Kidney epithelial cell (primary cell): ENCODE measurements around the gene FOXO6. TPM values are rescaled to one million over a fixed set of nuclear protein-coding genes. Genes with fewer than 3 reads are reported as not detected.
"Not testable (repeated sequence)": the region's sequence is repeated elsewhere in the genome, so short reads cannot be mapped to it uniquely, and the experiment has no call there.

Experiments used
- DNase-seq: peaks from one replicate; pipeline ENCODE4 v3.0.0-alpha.2; 2010; ENCODE audit warnings: low read depth
- H3K27me3 ChIP-seq: 2 replicates; pipeline ENCODE4 v1.6.0; 2011; ENCODE audit warnings: low read length; ENCODE audit not compliant: control insufficient read depth, insufficient read depth
- H3K36me3 ChIP-seq: 2 replicates; pipeline ENCODE4 v1.5.1; 2011; ENCODE audit warnings: low read length; ENCODE audit not compliant: control insufficient read depth, insufficient read depth
- H3K4me3 ChIP-seq: 2 replicates; pipeline ENCODE4 v1.5.1; 2011; ENCODE audit warnings: low read depth, mild to moderate bottlenecking, control low read depth, low read length
- total RNA-seq: library from RNA; depleted of rRNA; stranded (reverse); fragments of >200 nt; gene quantifications from 2 replicates; pipeline ENCODE4 v1.2.3, GENCODE V29; 2015
- TF ChIP-seq, protein P1 (sequence below): IDR thresholded peaks from 2 replicates; pipeline ENCODE4 v1.5.1; 2011; ENCODE audit warnings: mild to moderate bottlenecking, moderate library complexity, low read length, control low read depth, inconsistent platforms; ENCODE audit not compliant: insufficient read depth, poor library complexity, severe bottlenecking

FOXO6 gene
- total RNA-seq, 1 donor from 2014 or later: 0.67 TPM

DNA sequence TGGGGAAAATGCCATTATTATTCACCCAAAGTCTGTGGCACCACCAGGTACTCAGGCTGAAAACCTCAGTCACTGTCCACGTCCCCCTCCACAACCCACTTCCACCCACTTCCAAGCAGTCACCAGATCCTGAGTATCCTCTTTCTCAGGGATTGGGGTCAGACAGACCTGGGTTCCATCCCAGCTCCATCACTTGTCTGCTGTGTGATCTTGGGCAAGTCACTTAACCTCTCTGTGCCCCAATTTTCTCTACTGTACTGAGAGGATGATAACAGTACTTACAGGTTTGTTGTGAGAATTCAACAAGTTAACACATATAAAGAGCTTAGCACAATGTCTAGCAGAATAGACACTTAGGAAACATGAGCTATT is 29.7 kb upstream of the FOXO6 start:
- Histone ChIP-seq H3K27me3 (no peaks in the 10 kb centered on the region), H3K36me3 (no peaks in the 10 kb centered on the region), H3K4me3 (no peak overlapping the region)
- no peak for DNase-seq
- TF ChIP-seq, protein P1, sequence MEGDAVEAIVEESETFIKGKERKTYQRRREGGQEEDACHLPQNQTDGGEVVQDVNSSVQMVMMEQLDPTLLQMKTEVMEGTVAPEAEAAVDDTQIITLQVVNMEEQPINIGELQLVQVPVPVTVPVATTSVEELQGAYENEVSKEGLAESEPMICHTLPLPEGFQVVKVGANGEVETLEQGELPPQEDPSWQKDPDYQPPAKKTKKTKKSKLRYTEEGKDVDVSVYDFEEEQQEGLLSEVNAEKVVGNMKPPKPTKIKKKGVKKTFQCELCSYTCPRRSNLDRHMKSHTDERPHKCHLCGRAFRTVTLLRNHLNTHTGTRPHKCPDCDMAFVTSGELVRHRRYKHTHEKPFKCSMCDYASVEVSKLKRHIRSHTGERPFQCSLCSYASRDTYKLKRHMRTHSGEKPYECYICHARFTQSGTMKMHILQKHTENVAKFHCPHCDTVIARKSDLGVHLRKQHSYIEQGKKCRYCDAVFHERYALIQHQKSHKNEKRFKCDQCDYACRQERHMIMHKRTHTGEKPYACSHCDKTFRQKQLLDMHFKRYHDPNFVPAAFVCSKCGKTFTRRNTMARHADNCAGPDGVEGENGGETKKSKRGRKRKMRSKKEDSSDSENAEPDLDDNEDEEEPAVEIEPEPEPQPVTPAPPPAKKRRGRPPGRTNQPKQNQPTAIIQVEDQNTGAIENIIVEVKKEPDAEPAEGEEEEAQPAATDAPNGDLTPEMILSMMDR: no peak

DNA sequence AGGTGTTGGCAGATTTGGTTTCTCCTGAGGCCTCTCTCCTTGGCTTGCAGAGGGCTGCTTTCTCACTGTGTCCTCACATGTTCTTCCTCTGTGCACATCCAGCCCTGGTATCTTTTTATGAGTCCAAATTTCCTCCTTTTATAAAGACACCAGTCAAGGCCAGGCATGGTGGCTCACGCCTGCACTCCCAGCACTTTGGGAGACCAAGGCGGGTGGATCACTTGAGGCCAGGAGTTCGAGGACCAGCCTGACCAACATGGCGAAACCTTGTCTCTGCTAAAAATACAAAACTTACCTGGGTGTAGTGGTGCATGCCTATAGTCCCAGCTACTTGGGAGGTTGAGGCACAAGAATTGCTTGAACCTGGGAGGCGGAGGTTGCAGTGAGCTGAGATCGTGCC is 29.1 kb upstream of the FOXO6 start:
- not testable (repeated sequence) for H3K4me3 ChIP-seq, DNase-seq, H3K27me3 ChIP-seq, H3K36me3 ChIP-seq

DNA sequence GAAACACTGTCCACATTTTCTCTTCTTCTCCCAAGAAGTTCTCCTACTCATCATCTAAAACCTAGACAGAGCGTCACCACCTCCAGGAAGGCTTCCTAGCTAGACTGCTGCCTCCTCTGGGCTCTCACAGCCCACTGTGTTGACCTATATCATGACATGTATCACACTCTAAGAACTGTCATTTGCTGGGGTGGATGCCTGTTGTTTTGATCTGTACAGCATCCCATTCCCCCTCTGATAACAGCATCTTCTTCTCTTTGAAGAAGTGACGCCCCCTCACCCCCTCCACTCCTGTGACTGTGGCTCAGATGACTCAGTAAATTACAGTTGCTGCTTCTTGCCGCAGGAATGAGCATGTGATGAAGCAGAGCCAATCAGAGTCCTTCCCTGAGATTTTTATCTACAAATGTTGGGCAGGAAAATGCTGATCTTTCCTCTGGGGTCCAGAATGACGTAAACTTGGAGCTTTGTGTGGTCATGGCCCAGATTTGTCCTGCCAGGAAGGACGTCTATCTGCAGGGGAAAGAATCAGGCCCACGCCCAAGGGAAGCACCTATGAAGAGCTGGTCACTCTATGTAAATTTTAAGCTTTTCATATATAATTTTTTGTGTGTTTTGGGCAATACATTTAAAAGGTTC is 28.0 kb upstream of the FOXO6 start:
- Histone ChIP-seq H3K4me3 (no peak overlapping the region), H3K27me3 (no peaks in the 10 kb centered on the region), H3K36me3 (no peaks in the 10 kb centered on the region)
- no peak for DNase-seq
- TF ChIP-seq, protein P1: no peak

DNA sequence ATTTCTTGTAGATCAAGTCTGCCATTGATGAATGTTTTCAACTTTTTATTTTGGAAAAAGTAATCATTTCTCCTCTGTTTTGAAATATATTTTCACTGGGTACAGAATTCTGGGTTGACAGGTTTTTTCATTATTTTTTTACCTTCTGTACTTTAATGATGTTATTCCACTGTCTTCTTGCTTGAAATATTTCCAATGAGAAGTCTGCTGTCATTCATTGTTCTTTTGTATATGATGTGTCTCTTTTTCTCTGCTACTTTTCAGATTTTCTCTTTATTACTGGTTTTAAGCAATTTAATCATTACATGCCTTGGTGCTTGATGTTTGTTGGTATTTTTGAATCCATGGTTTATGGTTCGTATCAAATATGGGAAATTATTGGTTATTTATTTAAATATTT is 22.4 kb upstream of the FOXO6 start:
- DNase-seq: no peak
- H3K27me3 ChIP-seq: no peaks in the 10 kb centered on the region
- no peaks in the 10 kb centered on the region for H3K36me3 ChIP-seq
- H3K4me3 ChIP-seq: no peak overlapping the region
- TF ChIP-seq, protein P1: no peak

DNA sequence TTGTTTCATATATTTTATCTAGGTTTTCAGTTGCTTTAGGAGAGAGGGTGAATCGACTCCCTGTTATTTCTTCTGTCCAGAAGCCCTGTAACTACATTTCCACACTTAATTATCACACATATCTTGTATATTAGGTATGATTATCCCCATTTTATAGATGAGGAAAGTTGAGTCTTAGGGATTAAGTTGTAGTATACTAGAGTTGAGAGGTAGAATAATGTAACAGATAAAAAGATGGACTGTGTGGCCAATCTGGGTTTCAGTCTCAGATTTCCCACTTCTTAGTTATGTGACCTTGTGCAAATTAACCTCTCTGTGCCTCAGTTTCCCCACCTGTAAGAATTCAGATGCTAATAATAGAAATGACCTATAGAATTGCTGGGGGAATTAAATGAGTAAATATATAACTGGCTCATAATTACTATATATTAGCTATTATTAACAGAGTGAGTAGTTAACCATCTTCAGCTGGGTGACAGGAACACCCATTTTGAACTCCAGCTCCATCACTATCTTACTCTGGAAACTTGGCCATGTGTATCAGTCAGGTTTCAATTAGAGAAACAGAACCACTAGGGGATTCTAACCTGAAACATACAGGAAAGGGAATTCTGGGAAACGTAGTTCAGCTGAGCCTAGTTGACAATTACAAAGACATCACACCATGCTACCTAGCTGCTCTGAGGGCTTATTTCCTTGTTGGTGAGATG is 20.4 kb upstream of the FOXO6 start:
- TF ChIP-seq, protein P1: no peak
- no peak for DNase-seq
- Histone ChIP-seq H3K27me3 (no peaks in the 10 kb centered on the region), H3K36me3 (no peaks in the 10 kb centered on the region), H3K4me3 (no peak overlapping the region)

DNA sequence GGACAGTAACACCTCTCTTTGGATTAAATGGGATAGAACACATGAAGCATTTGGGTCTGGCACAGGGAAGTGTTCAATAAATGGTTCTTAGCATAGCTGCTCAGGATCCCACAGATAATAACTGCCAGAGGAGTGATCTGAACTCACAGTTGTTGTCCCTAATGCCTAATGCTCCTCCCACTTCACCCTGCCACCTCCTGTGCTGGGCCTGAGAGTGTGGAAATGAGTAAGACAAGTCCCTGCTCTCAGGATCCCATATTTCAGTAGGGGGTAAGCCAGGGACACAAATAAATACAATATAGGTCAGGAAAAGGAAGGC is 19.9 kb upstream of the FOXO6 start:
- no peaks in the 10 kb centered on the region for H3K27me3 ChIP-seq
- no peaks in the 10 kb centered on the region for H3K36me3 ChIP-seq
- no peak for DNase-seq
- H3K4me3 ChIP-seq: no peak overlapping the region
- TF ChIP-seq, protein P1: no peak
